Ascending aorta (tissue), 2 donors: Measurements from ENCODE around the gene AIG1. TPM values are rescaled to one million over a fixed set of nuclear protein-coding genes. Genes with fewer than 3 reads are reported as not detected.

Experiments
- DNase-seq, 2 donors: peaks; one replicate each; pipeline ENCODE4 v3.0.0-alpha.2; 2019; ENCODE audit warnings: low spot score in 2 of 2
- H3K27ac ChIP-seq, 2 donors: fragments of 200-600 bp; sonication (generic); one replicate each; pipeline ENCODE4 v1.5.1; 2016 to 2017; ENCODE audit warnings: mild to moderate bottlenecking in 1 of 2
- H3K27me3 ChIP-seq: fragments of 200-600 bp; sonication (generic); one replicate; pipeline ENCODE4 v1.5.1; 2017
- H3K36me3 ChIP-seq, 2 donors: fragments of 200-600 bp; sonication (generic); one replicate each; pipeline ENCODE4 v1.5.1; 2016
- H3K4me1 ChIP-seq, 2 donors: fragments of 200-600 bp; sonication (generic); one replicate each; pipeline ENCODE4 v1.5.1; 2016 to 2017; ENCODE audit warnings: mild to moderate bottlenecking in 1 of 2
- H3K4me3 ChIP-seq, 2 donors: fragments of 200-600 bp; sonication (generic); one replicate each; pipeline ENCODE4 v1.5.1; 2016 to 2017; ENCODE audit warnings: mild to moderate bottlenecking in 1 of 2
- H3K9me3 ChIP-seq, 2 donors: fragments of 200-600 bp; sonication (generic); one replicate each; pipeline ENCODE4 v1.5.1; 2016
- intact Hi-C: fragments of 100-400 bp; cut with DNase I; formaldehyde crosslinking; loops from one replicate; pipeline ENCODE4 v1.15.1; 2023
- total RNA-seq: library from RNA; depleted of rRNA; stranded (reverse); fragments of >200 nt; gene quantifications from one replicate; pipeline ENCODE4 v1.1.0, GENCODE V29; 2016
- TF ChIP-seq, protein P1 (sequence below), 3 experiments: fragments of 200-600 bp in 2 of 3; fragments of 450-650 bp in 1 of 3; sonication (generic) in 2 of 3; IDR thresholded peaks; one replicate each; pipeline ENCODE4 v1.5.1; 2016 to 2019; ENCODE audit warnings: antibody characterized with exemption in 3 of 3, mild to moderate bottlenecking in 1 of 3, moderate library complexity in 1 of 3

The AIG1 gene
- total RNA-seq, 1 donor from 2014 or later, result 5.3 TPM

DNA sequence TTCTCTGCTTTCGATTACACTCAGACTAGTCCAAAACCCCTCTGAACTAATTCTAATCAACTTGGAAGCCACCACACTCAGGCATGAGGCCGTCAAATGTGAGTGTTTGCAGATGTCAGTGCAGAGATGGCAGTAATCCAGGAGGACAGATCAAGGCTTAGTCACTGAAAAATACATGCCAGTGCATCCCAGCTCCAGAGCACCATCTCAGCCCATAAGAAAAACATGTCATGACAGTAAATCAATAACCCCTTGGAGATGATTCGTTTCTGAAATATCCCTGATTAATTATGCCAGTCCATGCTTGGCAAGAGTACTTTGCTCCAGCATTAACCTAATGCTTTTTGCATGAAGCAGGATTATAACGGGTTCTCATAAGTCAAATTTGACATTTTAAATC is 210.3 kb downstream of the AIG1 start:
- intact Hi-C loops, result no loop called here
- no peak for DNase-seq
- no peak overlapping the region for H3K4me3 ChIP-seq
- no peaks in the 10 kb centered on the region for H3K27me3 ChIP-seq
- H3K4me1 ChIP-seq, result peaks cover 7 to 13% of the 10 kb centered on the region in 2 donors
- TF ChIP-seq, protein P1, sequence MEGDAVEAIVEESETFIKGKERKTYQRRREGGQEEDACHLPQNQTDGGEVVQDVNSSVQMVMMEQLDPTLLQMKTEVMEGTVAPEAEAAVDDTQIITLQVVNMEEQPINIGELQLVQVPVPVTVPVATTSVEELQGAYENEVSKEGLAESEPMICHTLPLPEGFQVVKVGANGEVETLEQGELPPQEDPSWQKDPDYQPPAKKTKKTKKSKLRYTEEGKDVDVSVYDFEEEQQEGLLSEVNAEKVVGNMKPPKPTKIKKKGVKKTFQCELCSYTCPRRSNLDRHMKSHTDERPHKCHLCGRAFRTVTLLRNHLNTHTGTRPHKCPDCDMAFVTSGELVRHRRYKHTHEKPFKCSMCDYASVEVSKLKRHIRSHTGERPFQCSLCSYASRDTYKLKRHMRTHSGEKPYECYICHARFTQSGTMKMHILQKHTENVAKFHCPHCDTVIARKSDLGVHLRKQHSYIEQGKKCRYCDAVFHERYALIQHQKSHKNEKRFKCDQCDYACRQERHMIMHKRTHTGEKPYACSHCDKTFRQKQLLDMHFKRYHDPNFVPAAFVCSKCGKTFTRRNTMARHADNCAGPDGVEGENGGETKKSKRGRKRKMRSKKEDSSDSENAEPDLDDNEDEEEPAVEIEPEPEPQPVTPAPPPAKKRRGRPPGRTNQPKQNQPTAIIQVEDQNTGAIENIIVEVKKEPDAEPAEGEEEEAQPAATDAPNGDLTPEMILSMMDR (IDR thresholded peaks at IDR 0.05), result no peak
- no peaks in the 10 kb centered on the region for H3K36me3 ChIP-seq
- no peaks in the 10 kb centered on the region for H3K9me3 ChIP-seq
- H3K27ac ChIP-seq, result no peak overlapping the region

DNA sequence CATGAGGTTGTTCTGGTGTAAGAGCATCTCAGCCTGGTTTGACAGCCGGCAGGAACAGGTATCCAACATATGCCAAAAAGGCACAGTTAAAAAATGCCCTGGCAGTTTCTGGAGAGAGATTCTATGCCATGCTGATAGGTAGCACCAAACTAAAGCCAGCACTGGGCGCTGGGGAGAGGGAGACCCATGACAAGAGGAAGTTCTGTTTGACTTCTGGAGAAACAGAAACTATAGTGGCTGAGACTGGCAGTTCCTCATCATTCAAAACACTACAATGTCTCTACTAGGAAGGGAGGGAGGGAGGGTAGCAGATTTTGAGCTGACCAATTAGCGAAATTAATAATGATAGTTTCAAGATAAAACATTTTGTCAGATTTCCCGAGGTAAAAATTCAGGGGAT is 215.7 kb downstream of the AIG1 start:
- Histone ChIP-seq H3K9me3 (no peaks in the 10 kb centered on the region), H3K4me1 (no peaks in the 10 kb centered on the region), H3K36me3 (no peaks in the 10 kb centered on the region), H3K4me3 (no peak overlapping the region), H3K27me3 (no peaks in the 10 kb centered on the region), H3K27ac (no peak overlapping the region)
- DNase-seq, result no peak
- TF ChIP-seq, protein P1 (IDR thresholded peaks at IDR 0.05), result no peak
- intact Hi-C loops, result no loop called here

DNA sequence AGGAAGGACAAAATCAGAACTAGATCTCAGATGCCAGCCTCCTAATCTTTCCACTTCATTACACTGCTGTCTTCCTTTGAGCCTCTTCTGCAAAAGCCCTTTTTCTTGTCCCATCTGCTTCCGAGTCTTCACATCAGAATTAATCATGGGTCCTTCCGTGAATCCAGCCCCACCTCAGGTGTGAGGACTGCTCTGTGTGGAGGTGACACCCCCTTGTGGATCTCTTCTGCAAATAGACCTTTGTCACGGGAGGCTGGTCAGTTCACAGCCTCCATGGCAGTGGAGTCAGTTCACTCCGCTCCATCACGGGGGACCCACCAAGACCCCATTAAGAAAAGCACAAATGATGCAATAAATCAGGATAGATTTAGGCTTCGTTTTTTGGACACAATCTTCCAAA is 218.7 kb downstream of the AIG1 start:
- DNase-seq, result no peak
- H3K4me1 ChIP-seq, result peaks cover 0 to 5% of the 10 kb centered on the region in 2 donors
- H3K27ac ChIP-seq, result no peak overlapping the region
- H3K4me3 ChIP-seq, result no peak overlapping the region
- intact Hi-C loops, result no loop called here
- no peaks in the 10 kb centered on the region for H3K36me3 ChIP-seq
- H3K27me3 ChIP-seq, result no peaks in the 10 kb centered on the region
- TF ChIP-seq, protein P1 (IDR thresholded peaks at IDR 0.05), result peak in 1 of 3 experiments; percentile 28
- H3K9me3 ChIP-seq, result no peaks in the 10 kb centered on the region

DNA sequence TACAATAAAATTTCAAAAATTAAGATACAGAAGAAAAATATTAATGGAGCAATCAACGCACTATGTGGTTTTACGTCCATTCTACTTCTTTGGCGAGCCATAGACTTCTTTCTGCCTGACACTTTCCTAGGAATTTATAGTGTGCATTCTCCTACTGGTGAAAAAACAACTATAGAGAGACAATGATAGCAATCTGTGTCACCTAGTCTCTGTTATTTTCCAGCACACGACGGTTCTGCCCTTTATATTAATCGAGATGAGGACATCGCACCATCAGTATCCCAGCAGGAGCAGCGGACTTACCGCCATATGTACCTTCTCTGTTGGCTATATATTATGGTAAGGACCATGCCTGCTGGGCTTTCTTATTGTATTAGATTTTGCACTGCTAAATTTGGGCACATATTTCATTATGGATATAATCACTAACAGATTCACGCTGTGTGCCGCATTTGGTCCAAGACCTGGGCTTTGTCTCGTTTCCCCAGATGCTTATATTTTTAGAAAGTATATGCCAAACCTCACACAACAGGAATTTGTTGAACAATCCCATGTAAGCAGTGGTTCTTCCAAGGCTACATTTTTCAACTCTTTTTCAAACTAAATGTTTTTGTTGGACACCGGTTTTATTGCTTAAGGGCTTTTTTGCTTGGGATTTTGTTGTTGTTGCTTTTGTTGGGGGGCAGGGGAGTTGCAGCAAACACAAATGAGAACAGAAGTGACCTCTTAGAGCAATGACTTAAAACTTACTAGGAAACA is 223.4 kb downstream of the AIG1 start:
- Histone ChIP-seq H3K36me3 (no peaks in the 10 kb centered on the region), H3K4me1 (peaks cover 0 to 22% of the 10 kb centered on the region in 2 donors), H3K27ac (peak overlapping the region; percentile 39 to 62), H3K9me3 (no peaks in the 10 kb centered on the region), H3K4me3 (peak overlapping the region in 1 of 2 donors; percentile 26), H3K27me3 (no peaks in the 10 kb centered on the region)
- no peak for DNase-seq
- TF ChIP-seq, protein P1 (IDR thresholded peaks at IDR 0.05), result no peak
- intact Hi-C loops, result loop anchor here (10.0 kb wide), 1 partner anchor 589 kb away; no protein-coding TSS in a partner anchor

DNA sequence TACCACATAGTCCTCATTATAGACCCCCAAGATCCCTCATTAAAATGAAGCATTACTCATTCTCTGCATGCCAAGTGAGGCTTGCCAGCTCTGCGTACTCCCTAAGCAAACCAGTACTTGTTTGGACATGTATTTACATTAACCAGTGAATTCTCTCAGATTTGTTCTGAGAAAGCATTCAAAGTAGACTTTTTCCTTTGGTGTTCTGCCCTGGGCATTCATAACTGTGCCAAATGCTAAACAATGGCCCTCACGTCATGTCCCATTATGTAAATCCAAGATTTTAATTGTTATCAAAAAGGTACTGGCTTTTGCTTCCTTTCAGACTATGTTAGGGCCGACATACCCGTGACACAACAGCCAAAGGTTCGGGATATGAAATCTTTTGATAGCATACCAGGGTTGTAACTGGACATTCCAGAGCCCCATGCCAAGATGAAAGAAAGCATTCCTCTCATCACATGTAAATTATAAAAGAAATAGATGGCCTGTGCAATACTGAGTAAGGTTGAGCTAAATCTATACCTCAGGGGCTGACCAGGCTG is 225.6 kb downstream of the AIG1 start:
- peak overlapping the region in 1 of 2 donors; percentile 12 for H3K27ac ChIP-seq
- H3K9me3 ChIP-seq, result no peaks in the 10 kb centered on the region
- no peaks in the 10 kb centered on the region for H3K27me3 ChIP-seq
- H3K4me3 ChIP-seq, result no peak overlapping the region
- no peak for DNase-seq
- TF ChIP-seq, protein P1 (IDR thresholded peaks at IDR 0.05), result no peak
- intact Hi-C loops, result loop anchor here (10.0 kb wide), 1 partner anchor 592 kb away; no protein-coding TSS in a partner anchor
- no peaks in the 10 kb centered on the region for H3K36me3 ChIP-seq
- peaks cover 0 to 22% of the 10 kb centered on the region in 2 donors for H3K4me1 ChIP-seq
